GM12872 (cell line): ENCODE data around the gene ANO4.

Experiments used
- TF ChIP-seq, protein P1 (sequence below): IDR thresholded peaks from 3 replicates; pipeline ENCODE4 v1.5.1; 2011; ENCODE audit warnings: low read depth, mild to moderate bottlenecking, low read length, moderate library complexity; ENCODE audit not compliant: insufficient read depth

Gene ANO4

DNA sequence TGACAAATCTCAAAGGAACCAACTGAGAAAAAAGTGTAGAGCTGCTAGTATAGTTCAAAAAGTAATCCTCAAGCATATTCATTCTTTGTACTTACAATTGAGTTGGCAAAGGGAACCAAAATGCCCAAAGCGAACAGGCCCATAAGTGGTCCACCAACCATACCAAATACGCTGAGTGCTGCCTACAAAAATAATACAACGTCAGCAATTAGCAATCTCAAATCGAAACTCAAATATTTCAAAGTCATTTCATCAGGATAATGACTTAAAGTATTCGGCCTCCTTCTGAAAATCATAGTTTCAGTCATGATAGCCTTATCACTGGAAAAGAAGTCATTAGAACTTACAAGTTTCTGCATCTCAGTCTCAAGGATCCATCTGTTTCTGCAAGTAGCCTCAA is 373.4 kb downstream of the ANO4 start:
- TF ChIP-seq, protein P1, sequence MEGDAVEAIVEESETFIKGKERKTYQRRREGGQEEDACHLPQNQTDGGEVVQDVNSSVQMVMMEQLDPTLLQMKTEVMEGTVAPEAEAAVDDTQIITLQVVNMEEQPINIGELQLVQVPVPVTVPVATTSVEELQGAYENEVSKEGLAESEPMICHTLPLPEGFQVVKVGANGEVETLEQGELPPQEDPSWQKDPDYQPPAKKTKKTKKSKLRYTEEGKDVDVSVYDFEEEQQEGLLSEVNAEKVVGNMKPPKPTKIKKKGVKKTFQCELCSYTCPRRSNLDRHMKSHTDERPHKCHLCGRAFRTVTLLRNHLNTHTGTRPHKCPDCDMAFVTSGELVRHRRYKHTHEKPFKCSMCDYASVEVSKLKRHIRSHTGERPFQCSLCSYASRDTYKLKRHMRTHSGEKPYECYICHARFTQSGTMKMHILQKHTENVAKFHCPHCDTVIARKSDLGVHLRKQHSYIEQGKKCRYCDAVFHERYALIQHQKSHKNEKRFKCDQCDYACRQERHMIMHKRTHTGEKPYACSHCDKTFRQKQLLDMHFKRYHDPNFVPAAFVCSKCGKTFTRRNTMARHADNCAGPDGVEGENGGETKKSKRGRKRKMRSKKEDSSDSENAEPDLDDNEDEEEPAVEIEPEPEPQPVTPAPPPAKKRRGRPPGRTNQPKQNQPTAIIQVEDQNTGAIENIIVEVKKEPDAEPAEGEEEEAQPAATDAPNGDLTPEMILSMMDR, result no peak

DNA sequence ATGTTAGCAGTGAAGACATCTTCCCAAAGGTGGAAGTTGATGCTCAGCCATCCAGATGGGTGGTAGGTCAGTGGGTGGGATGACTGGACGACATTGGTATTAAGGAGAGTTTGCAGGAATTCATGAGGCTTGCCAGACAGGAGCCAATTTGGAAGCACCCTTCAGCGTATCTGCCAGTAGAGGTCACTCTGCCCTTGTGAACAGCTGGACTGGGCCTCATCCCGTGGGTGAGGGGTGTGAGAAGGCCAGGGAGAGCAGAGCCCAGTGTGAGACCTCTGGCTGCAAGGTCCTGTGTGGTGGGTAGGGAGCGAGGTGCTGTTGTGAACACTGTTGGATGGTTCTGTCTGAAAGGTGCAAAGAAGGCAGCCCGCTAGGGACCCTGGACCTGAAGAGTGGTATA is 377.7 kb downstream of the ANO4 start:
- TF ChIP-seq, protein P1, result peak; percentile 41; the same call in 2 of the 3 replicates

DNA sequence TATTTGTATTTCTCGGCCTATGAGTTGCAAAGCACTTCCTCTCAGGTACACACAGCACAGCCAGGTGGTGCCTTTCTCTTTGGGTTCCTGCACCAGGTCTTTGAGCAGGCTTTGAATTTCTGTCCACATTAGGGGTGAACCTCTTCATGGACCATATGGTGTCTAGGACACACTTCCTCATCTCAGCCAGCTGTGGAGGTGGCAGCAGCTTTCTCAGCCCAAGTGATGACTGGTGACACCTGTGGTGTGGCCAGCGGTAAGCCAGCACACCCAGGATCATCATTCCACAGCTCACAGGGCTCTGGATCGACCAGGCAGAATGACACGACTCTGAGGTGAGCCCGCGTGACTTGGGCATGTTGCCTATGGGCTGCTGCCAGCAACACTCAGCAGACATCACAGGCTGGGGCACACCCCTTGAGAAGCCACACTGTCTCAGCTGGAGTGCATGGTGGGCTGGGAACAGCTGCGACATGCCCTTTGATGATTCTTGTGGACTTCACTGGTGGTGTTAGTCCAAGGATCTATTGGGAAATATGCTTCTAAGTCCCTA is 378.7 kb downstream of the ANO4 start:
- TF ChIP-seq, protein P1, result no peak

DNA sequence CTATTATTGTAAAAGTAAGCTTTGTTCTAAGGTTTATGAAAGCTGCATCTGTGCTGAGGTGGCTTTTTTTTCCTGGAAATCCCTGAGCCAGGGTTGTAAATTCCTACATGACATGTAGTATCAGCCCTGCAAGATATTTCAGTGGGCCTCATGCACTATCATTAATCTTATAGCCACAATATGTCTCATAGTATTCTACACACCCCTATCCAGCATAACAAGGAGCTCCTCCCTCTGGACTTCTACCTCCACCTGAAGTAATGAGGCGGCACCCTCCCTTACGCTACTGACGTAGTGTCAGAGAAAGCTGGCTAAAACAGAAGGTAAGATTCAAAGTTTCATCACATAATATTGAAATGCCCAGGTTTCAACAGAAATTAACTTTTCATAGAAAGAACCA is 380.0 kb downstream of the ANO4 start:
- TF ChIP-seq, protein P1, result no peak
